WTC11 (cell line): ENCODE measurements around the gene EML6.

Source experiments
- E2F4 ChIP-seq: sonication (generic); formaldehyde crosslinking; IDR thresholded peaks from 2 replicates; pipeline ENCODE4 v1.8.1; 2022; ENCODE audit warnings: low read depth, mild to moderate bottlenecking, moderate library complexity, missing genetic modification reagents, borderline replicate concordance
- ZNF396 ChIP-seq: fragments of 250-450 bp; sonication (Bioruptor Pico); IDR thresholded peaks from 2 replicates; pipeline ENCODE4 v1.8.0; 2021; ENCODE audit warnings: mild to moderate bottlenecking, moderate library complexity, borderline replicate concordance

DNA sequence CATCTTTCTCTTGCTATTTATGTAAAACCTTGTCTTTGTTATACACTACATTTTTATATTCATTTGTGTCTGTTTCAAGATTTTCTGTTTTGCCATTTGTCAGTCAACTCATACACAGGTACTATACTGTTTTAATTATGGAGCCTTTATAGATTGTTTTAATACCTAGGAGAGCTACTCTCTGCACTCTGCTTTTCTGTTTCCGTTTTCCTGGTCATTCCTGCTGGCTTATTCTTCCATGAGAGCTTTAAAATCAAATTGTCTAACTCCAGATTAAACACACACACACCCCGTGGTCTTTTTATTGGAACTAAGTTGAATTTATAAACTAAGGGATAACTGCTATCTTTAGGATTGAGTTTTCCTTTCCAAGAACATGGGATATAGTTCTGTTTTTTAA, 165.6 kb downstream of the EML6 start:
- no peak for TF ChIP-seq ZNF396 (CRISPR knock-in tag)
- no peak for TF ChIP-seq E2F4 (CRISPR knock-in tag)
